Heart left ventricle (tissue), 16 donors: ENCODE measurements around the gene TMEM266. TPM values are rescaled to one million over a fixed set of nuclear protein-coding genes. Genes with fewer than 3 reads are reported as not detected.

Experiments used
- ATAC-seq, 4 donors: fragments of 200-7000 bp; cut with Tn5 transposase; one replicate each; pipeline ENCODE4 v1.9.1; 2020 to 2022; ENCODE audit warnings: moderate library complexity in 4 of 4, mild to moderate bottlenecking in 3 of 4, moderate number of reproducible peaks in 1 of 4
- DNase-seq, 5 donors: peaks; one replicate each; pipeline ENCODE4 v3.0.0-alpha.2; 2020
- H3K27ac ChIP-seq, 12 donors: fragments of 200-600 bp; sonication (generic) in 4 of 12; one replicate each; pipeline versions ENCODE4 v1.5.0 to v1.8.0; 2016 to 2022; ENCODE audit warnings: mild to moderate bottlenecking in 2 of 12
- H3K27me3 ChIP-seq, 9 donors: fragments of 200-600 bp; sonication (generic) in 2 of 9; one replicate each; pipeline versions ENCODE4 v1.5.1 to v1.8.0; 2016 to 2022; ENCODE audit warnings: mild to moderate bottlenecking in 3 of 9
- H3K36me3 ChIP-seq, 9 donors: fragments of 200-600 bp; sonication (generic) in 2 of 9; one replicate each; pipeline versions ENCODE4 v1.5.0 to v1.8.0; 2018 to 2022; ENCODE audit warnings: mild to moderate bottlenecking in 2 of 9
- H3K4me1 ChIP-seq, 12 donors: fragments of 200-600 bp; sonication (generic) in 4 of 12; one replicate each; pipeline versions ENCODE4 v1.5.0 to v1.8.0; 2016 to 2022; ENCODE audit warnings: mild to moderate bottlenecking in 3 of 12
- H3K4me3 ChIP-seq, 12 donors: fragments of 200-600 bp; sonication (generic) in 4 of 12; one replicate each; pipeline versions ENCODE4 v1.5.0 to v1.8.0; 2017 to 2022; ENCODE audit warnings: mild to moderate bottlenecking in 9 of 12, moderate library complexity in 4 of 12
- H3K9me3 ChIP-seq, 12 donors: fragments of 200-600 bp; sonication (generic) in 4 of 12; one replicate each; pipeline versions ENCODE4 v1.5.0 to v1.8.0; 2016 to 2022; ENCODE audit warnings: mild to moderate bottlenecking in 1 of 12
- POLR2A ChIP-seq, 2 donors: fragments of 450-650 bp; IDR thresholded peaks; one replicate each; pipeline ENCODE4 v1.6.1; 2017; ENCODE audit warnings: antibody characterized with exemption in 2 of 2, mild to moderate bottlenecking in 2 of 2, moderate library complexity in 2 of 2
- WGBS, 4 donors: extraction: QIAGEN DNeasy Blood & Tissue Kit in 2 of 4; methylation state at CpG; one replicate each; pipeline versions ENCODE4 v1.1.5 to v1.1.7; 2013 to 2018; 5-methylcytosine and 5-hydroxymethylcytosine counted together
- intact Hi-C, 10 donors: fragments of 100-400 bp; cut with DNase I; formaldehyde crosslinking; loops; one replicate each; pipeline versions ENCODE4 v1.11.1 to v1.14.2; 2022
- polyA plus RNA-seq, 2 donors: library from polyadenylated mRNA; stranded (reverse); fragments of 200-250 nt; gene quantifications; one replicate each; pipeline ENCODE4 v1.2.3, GENCODE V29; 2013
- total RNA-seq, 9 donors: library from RNA; depleted of rRNA in 2 of 9; stranded (reverse); fragments of >200 nt in 2 of 9; fragmentation: NEBNext Ultra II Directional in 3 of 9; extraction: Animal tissue kit (Norgen Biotek cat#: 25700) in 3 of 9; gene quantifications; one replicate each; pipeline versions ENCODE4 v1.1.0 to v1.2.4, GENCODE V29; 2016 to 2023
- TF ChIP-seq, protein P1 (sequence below), 12 donors: fragments of 200-600 bp; sonication (generic) in 4 of 12; IDR thresholded peaks; one replicate each; pipeline versions ENCODE4 v1.5.0 to v1.8.0; 2018 to 2022; ENCODE audit warnings: antibody characterized with exemption in 12 of 12, mild to moderate bottlenecking in 5 of 12
- donor health status: ischemic (EF 13 %, LVEDD 7.1; RV severe dilation, severe dysfunction).
- donor health status: healthy with polysubstance abuse.
- donor health status: DM: no; HTN: yes; CAD: no.
- donor health status: DM: no; HTN: no; CAD: no.
- donor health status: ischemic (EF 25% LVEDD 6.9; RV normal size, moderate dysfunction).
- donor health status: ischemic (EF 25% LVEDD 5.7; RV mildly dilated, moderate dysfunction).
- donor health status: healthy.
- donor health status: DM: yes; HTN: yes; CAD: no.
- donor health status: ischemic (EF 35%, LVEDD 5.7; RV mildly dilated, moderate dysfunction).
- donor health status: nonischemic (EF 11% LVEDD 7.7; RV severe dilation, severe dysfunction).
- donor health status: DM: yes; HTN: yes; CAD: no.
- donor health status: PGD.
- donor health status: ischemic (EF 29% LVEDD 5.4; RV normal size, mild dysfunction).
- donor health status: nonischemic (EF 23%, LVEDD 6.1; RV moderate dilation, normal function).

The TMEM266 gene
- total and polyA plus RNA-seq, 11 donors, result 0.03 to 0.38 (median 0.28) TPM; not detected in 6

DNA sequence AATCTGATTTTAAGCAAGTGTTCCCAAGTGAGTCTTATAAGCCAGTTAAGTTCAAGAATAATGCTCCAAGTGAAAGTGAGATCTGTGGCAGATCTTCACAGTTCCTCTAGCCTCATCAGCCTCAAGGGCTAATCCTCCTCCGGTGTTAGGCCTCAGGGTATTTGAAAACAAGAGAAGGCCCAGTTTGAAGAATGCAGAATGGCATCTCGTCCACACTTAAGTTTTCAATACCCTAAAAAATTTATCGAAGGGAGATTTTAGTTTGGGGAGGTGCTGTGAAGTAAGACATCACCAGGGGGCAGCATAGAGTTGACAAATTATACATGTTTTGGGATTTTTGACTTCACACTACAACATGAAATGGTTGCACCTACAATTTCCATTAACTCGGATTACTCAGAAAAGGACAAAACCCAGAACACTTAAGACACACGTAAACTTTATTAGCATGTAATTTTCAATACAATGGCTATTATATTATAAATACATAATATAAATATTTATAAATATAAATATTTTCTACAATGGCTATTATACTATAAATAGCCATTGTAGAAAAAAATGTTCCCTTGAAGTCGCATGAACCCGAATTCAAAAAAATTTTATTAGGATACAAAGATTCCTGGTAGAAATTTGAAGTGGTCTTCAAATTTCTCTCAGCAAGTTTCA, 2.3 kb upstream of the TMEM266 start:
- Histone ChIP-seq H3K27ac (no peak overlapping the region), H3K4me3 (peak overlapping the region in 1 of 12 donors; percentile 6), H3K9me3 (no peaks in the 10 kb centered on the region), H3K4me1 (peaks cover 0 to 23% (median 8%) of the 10 kb centered on the region in 12 donors), H3K36me3 (no peaks in the 10 kb centered on the region), H3K27me3 (peaks cover 0 to 55% (median 17%) of the 10 kb centered on the region in 9 donors)
- ATAC-seq, result no peak
- 3 to 6% (median 3%) methylated on average over 7 of the region's 7 CpGs for WGBS, 4 donors
- DNase-seq, result peak in 1 of 5 donors; percentile 14
- TF ChIP-seq POLR2A (IDR thresholded peaks at IDR 0.05), result no peak
- TF ChIP-seq, protein P1, sequence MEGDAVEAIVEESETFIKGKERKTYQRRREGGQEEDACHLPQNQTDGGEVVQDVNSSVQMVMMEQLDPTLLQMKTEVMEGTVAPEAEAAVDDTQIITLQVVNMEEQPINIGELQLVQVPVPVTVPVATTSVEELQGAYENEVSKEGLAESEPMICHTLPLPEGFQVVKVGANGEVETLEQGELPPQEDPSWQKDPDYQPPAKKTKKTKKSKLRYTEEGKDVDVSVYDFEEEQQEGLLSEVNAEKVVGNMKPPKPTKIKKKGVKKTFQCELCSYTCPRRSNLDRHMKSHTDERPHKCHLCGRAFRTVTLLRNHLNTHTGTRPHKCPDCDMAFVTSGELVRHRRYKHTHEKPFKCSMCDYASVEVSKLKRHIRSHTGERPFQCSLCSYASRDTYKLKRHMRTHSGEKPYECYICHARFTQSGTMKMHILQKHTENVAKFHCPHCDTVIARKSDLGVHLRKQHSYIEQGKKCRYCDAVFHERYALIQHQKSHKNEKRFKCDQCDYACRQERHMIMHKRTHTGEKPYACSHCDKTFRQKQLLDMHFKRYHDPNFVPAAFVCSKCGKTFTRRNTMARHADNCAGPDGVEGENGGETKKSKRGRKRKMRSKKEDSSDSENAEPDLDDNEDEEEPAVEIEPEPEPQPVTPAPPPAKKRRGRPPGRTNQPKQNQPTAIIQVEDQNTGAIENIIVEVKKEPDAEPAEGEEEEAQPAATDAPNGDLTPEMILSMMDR (IDR thresholded peaks at IDR 0.05), result peak; percentile 56 to 80 (median 68)
- intact Hi-C loops, result loop anchor here in 1 of 10 donors (10.0 kb wide), 1 partner anchor 807 kb away; no protein-coding TSS in a partner anchor

DNA sequence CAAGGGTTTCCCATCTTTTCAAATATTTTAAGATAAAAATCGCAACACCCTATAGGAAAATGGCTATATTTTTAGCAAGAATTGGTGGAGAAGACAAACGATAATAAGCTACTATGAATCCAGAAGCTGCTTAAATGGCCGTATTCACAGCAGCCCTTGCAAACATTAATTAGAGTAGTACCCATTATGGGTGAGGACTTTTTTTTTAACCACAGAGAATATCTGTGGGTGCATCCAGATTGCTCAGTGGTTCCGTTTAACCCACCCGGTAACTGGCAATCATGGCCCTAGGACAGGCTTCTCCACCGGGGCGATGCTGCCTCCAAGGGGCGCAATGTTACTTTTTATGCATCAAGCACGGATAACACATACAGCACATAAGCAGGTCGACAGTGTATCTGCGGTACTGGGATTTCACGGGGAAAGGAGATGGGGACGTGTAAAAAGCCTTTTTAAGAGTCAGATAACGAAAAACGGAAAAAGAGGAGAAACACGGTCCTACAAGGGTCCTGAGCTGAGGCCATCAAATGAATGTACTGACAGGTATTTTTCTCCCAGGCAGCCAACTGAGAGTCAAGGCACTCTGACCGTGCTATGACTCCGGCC, 968 bp upstream of the TMEM266 start:
- H3K27ac ChIP-seq, result no peak overlapping the region
- DNase-seq (peak in 1 of 5 donors; percentile 24), ATAC-seq (peak in 3 of 4 donors; percentile 48 to 73 (median 58))
- no peaks in the 10 kb centered on the region for H3K36me3 ChIP-seq
- H3K9me3 ChIP-seq, result no peaks in the 10 kb centered on the region
- intact Hi-C loops, result loop anchor here in 9 of 10 donors (1.0 to 10.0 kb wide), 4 partner anchors 80 to 806 kb away; no protein-coding TSS in a partner anchor
- H3K4me3 ChIP-seq, result peak overlapping the region; percentile 32 to 69 (median 58)
- TF ChIP-seq, protein P1 (IDR thresholded peaks at IDR 0.05), result peak in 1 of 12 donors; percentile 1
- no peak for TF ChIP-seq POLR2A (IDR thresholded peaks at IDR 0.05)
- peaks cover 0 to 55% (median 17%) of the 10 kb centered on the region in 9 donors for H3K27me3 ChIP-seq
- 11 to 14% (median 13%) methylated on average over 18 of the region's 18 CpGs for WGBS, 4 donors
- peaks cover 0 to 23% (median 8%) of the 10 kb centered on the region in 12 donors for H3K4me1 ChIP-seq

DNA sequence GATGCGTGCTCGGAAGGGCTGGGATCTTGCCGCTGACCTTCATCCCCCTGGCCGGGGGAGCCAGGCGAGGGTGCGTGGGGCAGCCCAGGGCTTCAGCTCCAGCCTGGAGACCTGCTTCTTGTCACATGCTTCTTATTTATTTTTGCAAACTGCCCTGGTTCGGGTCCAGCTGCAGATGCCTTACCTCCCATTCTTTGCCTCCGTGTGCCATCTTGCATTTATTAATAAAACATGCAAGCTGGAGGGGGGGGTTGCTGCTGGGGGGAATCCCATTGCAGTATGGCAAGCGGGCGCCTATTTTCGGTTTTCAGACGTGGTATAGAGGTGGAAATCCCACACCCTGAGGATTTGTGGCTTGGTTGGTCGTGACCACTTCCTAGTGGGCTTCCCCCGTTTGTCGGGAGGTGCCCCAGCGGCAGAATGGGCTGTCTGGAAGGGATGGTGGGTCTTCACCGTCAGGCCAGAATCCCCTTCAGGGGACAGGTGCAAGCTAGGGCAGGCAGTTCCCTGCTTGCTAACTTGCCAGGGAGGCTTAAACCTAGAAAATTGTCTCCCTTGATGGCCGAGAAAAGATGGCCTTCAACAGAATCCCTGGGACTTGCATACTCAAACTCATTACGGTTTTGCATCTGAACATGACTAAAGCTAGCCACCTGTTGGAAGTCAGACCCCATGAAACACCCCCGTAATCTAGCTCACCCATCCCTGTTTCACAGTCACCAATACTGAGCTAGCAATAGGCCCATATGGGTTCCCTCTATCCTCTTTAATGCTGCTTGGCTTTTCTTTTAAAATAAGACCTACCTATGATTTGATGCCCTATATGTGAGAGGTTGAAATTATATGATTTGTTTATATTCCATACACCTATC, 569 bp downstream of the TMEM266 start:
- ATAC-seq (no peak), DNase-seq (no peak)
- intact Hi-C loops, result no loop called here
- WGBS, 4 donors, result 16 to 21% (median 18%) methylated on average over 13 to 20 of the region's 20 CpGs
- no peaks in the 10 kb centered on the region for H3K36me3 ChIP-seq
- H3K27me3 ChIP-seq, result peaks cover 0 to 61% (median 17%) of the 10 kb centered on the region in 9 donors
- H3K9me3 ChIP-seq, result no peaks in the 10 kb centered on the region
- peak overlapping the region in 11 of 12 donors; percentile 38 to 69 (median 58) for H3K4me3 ChIP-seq
- H3K27ac ChIP-seq, result no peak overlapping the region
- TF ChIP-seq POLR2A (IDR thresholded peaks at IDR 0.05), result no peak
- TF ChIP-seq, protein P1 (IDR thresholded peaks at IDR 0.05), result no peak
- peaks cover 0 to 26% (median 8%) of the 10 kb centered on the region in 12 donors for H3K4me1 ChIP-seq
